ENCODE data around the gene TESK2.
"Not testable (repeated sequence)": the region's sequence is repeated elsewhere in the genome, so short reads cannot be mapped to it uniquely, and the experiment has no call there.

Gene TESK2

GRCh38 chr1:45407629-45408287, 83.2 kb downstream of the TESK2 start:
- no peak for DNase-seq

GRCh38 chr1:45405636-45406035, 85.3 kb downstream of the TESK2 start:
- no peak for DNase-seq

GRCh38 chr1:45403718-45404117, 87.2 kb downstream of the TESK2 start:
- DNase-seq, result no peak

- no peak for DNase-seq
Measured at GRCh38 chr1:45403298-45403697, 87.7 kb downstream of the TESK2 start.

GRCh38 chr1:45401524-45401923, 89.4 kb downstream of the TESK2 start:
- no peak for DNase-seq

- DNase-seq, result no peak
Measured at GRCh38 chr1:45400049-45400448, 90.9 kb downstream of the TESK2 start.

GRCh38 chr1:45397285-45397684, 93.7 kb downstream of the TESK2 start:
- DNase-seq, result no peak

- DNase-seq, result no peak
Measured at GRCh38 chr1:45395582-45395981, 95.4 kb downstream of the TESK2 start.

GRCh38 chr1:45395051-45395450, 95.9 kb downstream of the TESK2 start:
- DNase-seq, result no peak

GRCh38 chr1:45394342-45394741, 96.6 kb downstream of the TESK2 start:
- DNase-seq, result peak; percentile 27

GRCh38 chr1:45393718-45394302, 97.2 kb downstream of the TESK2 start:
- peak; percentile 38 for DNase-seq

GRCh38 chr1:45386219-45386618, 104.7 kb downstream of the TESK2 start:
- DNase-seq, result no peak

GRCh38 chr1:45385302-45385701, 105.7 kb downstream of the TESK2 start:
- no peak for DNase-seq

GRCh38 chr1:45384213-45384612, 106.8 kb downstream of the TESK2 start:
- not testable (repeated sequence) for DNase-seq

GRCh38 chr1:45383191-45383590, 107.8 kb downstream of the TESK2 start:
- no peak for DNase-seq

- no peak for DNase-seq
Measured at GRCh38 chr1:45381243-45381642, 109.7 kb downstream of the TESK2 start.

GRCh38 chr1:45380730-45381129, 110.2 kb downstream of the TESK2 start:
- no peak for DNase-seq

GRCh38 chr1:45380125-45380524, 110.8 kb downstream of the TESK2 start:
- no peak for DNase-seq

- DNase-seq, result no peak
Measured at GRCh38 chr1:45379524-45379923, 111.4 kb downstream of the TESK2 start.

GRCh38 chr1:45378184-45378583, 112.8 kb downstream of the TESK2 start:
- DNase-seq, result no peak

- DNase-seq, result no peak
Measured at GRCh38 chr1:45375104-45376090, 115.6 kb downstream of the TESK2 start.

- DNase-seq, result no peak
Measured at GRCh38 chr1:45373573-45373972, 117.4 kb downstream of the TESK2 start.

- DNase-seq, result no peak
Measured at GRCh38 chr1:45370575-45370974, 120.4 kb downstream of the TESK2 start.

- DNase-seq, result no peak
Measured at GRCh38 chr1:45365051-45365450, 125.9 kb downstream of the TESK2 start.
